ENCODE measurements around the gene MPI. TPM values are rescaled to one million over a fixed set of nuclear protein-coding genes. Genes with fewer than 3 reads are reported as not detected.

Gene MPI
- total and polyA plus RNA-seq, 2 of the 8 experiments (the other 6 are each of a cell fraction or from before 2014, with no cell fraction given) = 31.0 to 74.8 TPM

GRCh38 chr15:74872702-74873035 lies 17.2 kb upstream of the MPI start:
- peaks cover 0 to 43% of the 10 kb centered on the region in 2 experiments; a peak in 2 of 4 replicates for H3K79me2 ChIP-seq (ENCODE audit: control insufficient read depth in 1 of 2, insufficient read depth in 2 of 2, low read length in 2 of 2)
- H3K36me3 ChIP-seq (ENCODE audit: control insufficient read depth in 2 of 4, insufficient read depth in 4 of 4, low read length in 3 of 4) = no peaks in the 10 kb centered on the region
- no peak overlapping the region for H2AFZ ChIP-seq (ENCODE audit: low read length)
- H3K4ac ChIP-seq (replicated peaks; ENCODE audit: insufficient read length, low read depth, low read length) = no peak overlapping the region
- no peak overlapping the region for H4K8ac ChIP-seq (ENCODE audit: extremely low read depth, insufficient read depth, low read length)
- no peak overlapping the region for H4K91ac ChIP-seq (replicated peaks; ENCODE audit: insufficient read length, low read length)
- peak overlapping the region; percentile 93; the same call in 1 of the 2 replicates for H2BK5ac ChIP-seq (ENCODE audit: low read depth, low read length)
- no peak overlapping the region for H2BK20ac ChIP-seq (ENCODE audit: low read length)
- CTCF ChIA-PET (ENCODE audit: partially characterized antibody) = interaction anchor here (1.6 kb wide), 1 partner anchor 11 kb away, joined by 5 read pairs; no protein-coding TSS in a partner anchor
- H3K18ac ChIP-seq (ENCODE audit: extremely low read depth, low read length) = no peak overlapping the region
- peak overlapping the region; percentile 78 to 98 for H3K4me2 ChIP-seq (ENCODE audit: insufficient read depth in 1 of 2, low read depth in 2 of 2, low read length in 2 of 2)
- H2AK5ac ChIP-seq (ENCODE audit: low read depth, low read length) = no peak overlapping the region
- no peaks in the 10 kb centered on the region for H3K27me3 ChIP-seq (replicated peaks in 1 of 4; ENCODE audit: control insufficient read depth in 3 of 4, extremely low read depth in 1 of 4, insufficient read depth in 3 of 4, low read length in 3 of 4)
- H3K23ac ChIP-seq (ENCODE audit: insufficient read length) = no peak overlapping the region
- WGBS, 2 experiments (ENCODE audit: extremely low coverage in 1 of 2, insufficient coverage in 1 of 2, insufficient read length in 1 of 2, insufficient replicate concordance in 2 of 2, low coverage in 1 of 2, low lambda C conversion rate in 2 of 2, missing lambda C conversion rate in 1 of 2) = 1% methylated on average over 11 of the region's 11 CpGs; no CpG with 5 or more reads in 1 of the 2 experiments
- FAIRE-seq = no peak
- H3K79me1 ChIP-seq (ENCODE audit: low read depth, low read length) = peaks cover 2% of the 10 kb centered on the region; the same call in 1 of the 2 replicates
- H3K56ac ChIP-seq (replicated peaks; ENCODE audit: insufficient read length, low read depth, low read length) = no peak overlapping the region
- no peak overlapping the region for H2BK120ac ChIP-seq (replicated peaks; ENCODE audit: low read depth, low read length)
- H3K9me3 ChIP-seq (ENCODE audit: insufficient read depth in 2 of 2, low read depth in 1 of 2, low read length in 1 of 2) = no peaks in the 10 kb centered on the region
- peaks cover 0 to 3% (median 0%) of the 10 kb centered on the region in 4 experiments; a peak in 1 of 7 replicates for H3K4me1 ChIP-seq (replicated peaks in 1 of 4; ENCODE audit: control insufficient read depth in 3 of 4, insufficient read depth in 4 of 4, low read length in 3 of 4)
- DNase-seq (ENCODE audit: low read depth in 1 of 2, low spot score in 2 of 2) = no peak
- POLR2A ChIA-PET (ENCODE audit: partially characterized antibody) = interaction anchor here (1.3 to 1.6 kb wide), 2 partner anchors 17 to 25 kb away, joined by 4 to 12 read pairs; partner anchors contain the start of gene MPI
- H2BK12ac ChIP-seq (ENCODE audit: low read depth, low read length) = no peak overlapping the region
- H3K9ac ChIP-seq (replicated peaks in 1 of 4; ENCODE audit: extremely low read depth in 1 of 4, low read depth in 3 of 4, low read length in 3 of 4) = peak overlapping the region in 2 of 4 experiments; percentile 65 to 92; a peak in 5 of 7 replicates
- no peak overlapping the region for H3K14ac ChIP-seq (ENCODE audit: insufficient read length)
- H3K23me2 ChIP-seq (ENCODE audit: low read depth, low read length) = peaks cover 5% of the 10 kb centered on the region; the same call in 1 of the 2 replicates
- H4K20me1 ChIP-seq (replicated peaks in 1 of 2; ENCODE audit: control insufficient read depth in 1 of 2, insufficient read depth in 2 of 2, low read length in 2 of 2) = peaks cover 0 to 5% of the 10 kb centered on the region in 2 experiments
- no peak overlapping the region for H4K5ac ChIP-seq (ENCODE audit: insufficient read length, low read depth, low read length)
- no peak overlapping the region for H2BK15ac ChIP-seq (ENCODE audit: low read length)
- peak overlapping the region; percentile 80 to 98 (median 93) for H3K4me3 ChIP-seq (ENCODE audit: extremely low read depth in 1 of 4, insufficient read depth in 2 of 4, low read depth in 3 of 4, low read length in 4 of 4)
- H3K27ac ChIP-seq (ENCODE audit: low read depth, low read length) = no peak overlapping the region
- TF ChIP-seq TAF1 (IDR thresholded peaks at IDR 0.05; ENCODE audit: low read depth, low read length) (0 out of 2 replicates have a peak, but pooled peaks have one; percentile 12), SAP30 (IDR thresholded peaks at IDR 0.05; ENCODE audit: insufficient read depth, insufficient replicate concordance, low read length) (peak; percentile 72), KDM1A (IDR thresholded peaks at IDR 0.05; ENCODE audit: borderline replicate concordance, low read length) (no peak), SIRT6 (IDR thresholded peaks at IDR 0.05; ENCODE audit: low read length) (no peak), GABPA (IDR thresholded peaks at IDR 0.05; ENCODE audit: borderline replicate concordance, insufficient read depth, low read length) (no peak), NANOG (IDR thresholded peaks at IDR 0.05; ENCODE audit: insufficient read depth, low read depth, low read length, poor library complexity, severe bottlenecking) (no peak), EGR1 (IDR thresholded peaks at IDR 0.05; ENCODE audit: borderline replicate concordance, low read depth, low read length) (no peak), BACH1 (IDR thresholded peaks at IDR 0.05; ENCODE audit: low read length) (no peak), HDAC6 (IDR thresholded peaks at IDR 0.05; ENCODE audit: low read depth, low read length) (no peak)
- TF ChIP-seq, protein P1, sequence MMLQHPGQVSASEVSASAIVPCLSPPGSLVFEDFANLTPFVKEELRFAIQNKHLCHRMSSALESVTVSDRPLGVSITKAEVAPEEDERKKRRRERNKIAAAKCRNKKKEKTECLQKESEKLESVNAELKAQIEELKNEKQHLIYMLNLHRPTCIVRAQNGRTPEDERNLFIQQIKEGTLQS (IDR thresholded peaks at IDR 0.05; ENCODE audit: insufficient read depth, low read depth, low read length) = no peak
